Peyer's patch (tissue), 4 donors: ENCODE data around the gene CKS1B.

Experiments
- CTCF ChIP-seq, 6 experiments: fragments of 450-650 bp in 4 of 6; fragments of 200-600 bp in 2 of 6; sonication (generic) in 1 of 6; IDR thresholded peaks; one replicate each; pipeline ENCODE4 v1.5.1; 2017 to 2019; ENCODE audit warnings: antibody characterized with exemption in 6 of 6, mild to moderate bottlenecking in 3 of 6, moderate library complexity in 1 of 6
- POLR2A ChIP-seq, 2 donors: fragments of 450-650 bp; IDR thresholded peaks; one replicate each; pipeline ENCODE4 v1.5.1; 2017; ENCODE audit warnings: antibody characterized with exemption in 2 of 2, mild to moderate bottlenecking in 2 of 2, moderate library complexity in 2 of 2

- TF ChIP-seq POLR2A (IDR thresholded peaks at IDR 0.05) (no peak), CTCF (IDR thresholded peaks at IDR 0.05) (no peak)
These were observed 15.8 kb downstream of the CKS1B start for GRCh38 chr1:154990276-154990675.
